ENCODE results near the gene AJAP1. TPM values are rescaled to one million over a fixed set of nuclear protein-coding genes. Genes with fewer than 3 reads are reported as not detected.

The AJAP1 gene
- total and polyA plus RNA-seq, 12 donors, result 0.02 to 0.94 (median 0.09) TPM; not detected in 3

GRCh38 chr1:4724001-4724400 lies 69.6 kb downstream of the AJAP1 start:
- Histone ChIP-seq H3K4me3 (no peak overlapping the region), H3K9me3 (no peaks in the 10 kb centered on the region), H3K4me1 (no peaks in the 10 kb centered on the region), H3K27me3 (peaks cover 0 to 28% (median 16%) of the 10 kb centered on the region in 7 donors), H3K27ac (no peak overlapping the region), H3K36me3 (no peaks in the 10 kb centered on the region)
- DNase-seq, result no peak
- intact Hi-C loops (cut with DNase I), result no loop called here
- no peak for ATAC-seq
- 89 to 93% methylated on average over 12 of the region's 12 CpGs for WGBS, 2 donors
- TF ChIP-seq, protein P1, sequence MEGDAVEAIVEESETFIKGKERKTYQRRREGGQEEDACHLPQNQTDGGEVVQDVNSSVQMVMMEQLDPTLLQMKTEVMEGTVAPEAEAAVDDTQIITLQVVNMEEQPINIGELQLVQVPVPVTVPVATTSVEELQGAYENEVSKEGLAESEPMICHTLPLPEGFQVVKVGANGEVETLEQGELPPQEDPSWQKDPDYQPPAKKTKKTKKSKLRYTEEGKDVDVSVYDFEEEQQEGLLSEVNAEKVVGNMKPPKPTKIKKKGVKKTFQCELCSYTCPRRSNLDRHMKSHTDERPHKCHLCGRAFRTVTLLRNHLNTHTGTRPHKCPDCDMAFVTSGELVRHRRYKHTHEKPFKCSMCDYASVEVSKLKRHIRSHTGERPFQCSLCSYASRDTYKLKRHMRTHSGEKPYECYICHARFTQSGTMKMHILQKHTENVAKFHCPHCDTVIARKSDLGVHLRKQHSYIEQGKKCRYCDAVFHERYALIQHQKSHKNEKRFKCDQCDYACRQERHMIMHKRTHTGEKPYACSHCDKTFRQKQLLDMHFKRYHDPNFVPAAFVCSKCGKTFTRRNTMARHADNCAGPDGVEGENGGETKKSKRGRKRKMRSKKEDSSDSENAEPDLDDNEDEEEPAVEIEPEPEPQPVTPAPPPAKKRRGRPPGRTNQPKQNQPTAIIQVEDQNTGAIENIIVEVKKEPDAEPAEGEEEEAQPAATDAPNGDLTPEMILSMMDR (IDR thresholded peaks at IDR 0.05), result no peak

GRCh38 chr1:4724695-4725250 lies 70.4 kb downstream of the AJAP1 start:
- 81% methylated on average over 8 of the region's 8 CpGs for WGBS, 2 donors
- Histone ChIP-seq H3K4me1 (no peaks in the 10 kb centered on the region), H3K27me3 (peaks cover 0 to 28% (median 16%) of the 10 kb centered on the region in 7 donors), H3K27ac (no peak overlapping the region), H3K9me3 (no peaks in the 10 kb centered on the region), H3K4me3 (no peak overlapping the region), H3K36me3 (no peaks in the 10 kb centered on the region)
- ATAC-seq (no peak), DNase-seq (no peak)
- TF ChIP-seq, protein P1 (IDR thresholded peaks at IDR 0.05), result no peak
- intact Hi-C loops (cut with DNase I), result no loop called here

DNA sequence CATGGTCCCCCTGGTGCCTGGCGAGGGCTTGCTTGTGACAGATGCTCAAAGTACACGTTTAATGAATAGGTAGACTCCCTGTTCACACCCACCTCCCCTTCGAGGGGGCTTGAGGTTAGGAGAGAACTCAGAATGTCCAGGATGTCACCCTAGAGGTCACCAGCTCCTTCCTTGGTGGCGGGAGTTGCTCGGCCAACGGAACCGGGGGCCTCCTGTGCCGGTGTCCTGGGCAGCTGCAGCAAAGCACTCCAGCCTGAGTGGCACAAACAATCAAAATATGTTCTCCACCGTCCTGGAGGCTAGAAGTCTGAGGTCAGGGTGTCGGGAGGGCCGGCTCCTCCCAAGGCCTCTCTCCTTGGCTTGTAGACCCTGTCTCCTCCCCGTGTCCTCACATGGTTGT lies 71.0 kb downstream of the AJAP1 start:
- no peak overlapping the region for H3K4me3 ChIP-seq
- 80 to 81% methylated on average over 12 of the region's 12 CpGs for WGBS, 2 donors
- no peak for DNase-seq
- intact Hi-C loops (cut with DNase I), result no loop called here
- no peak overlapping the region for H3K27ac ChIP-seq
- H3K4me1 ChIP-seq, result no peaks in the 10 kb centered on the region
- TF ChIP-seq, protein P1 (IDR thresholded peaks at IDR 0.05), result no peak
- H3K9me3 ChIP-seq, result no peaks in the 10 kb centered on the region
- peaks cover 0 to 28% (median 16%) of the 10 kb centered on the region in 7 donors for H3K27me3 ChIP-seq
- ATAC-seq, result no peak
- H3K36me3 ChIP-seq, result no peaks in the 10 kb centered on the region

GRCh38 chr1:4726620-4727341 lies 72.4 kb downstream of the AJAP1 start:
- H3K27ac ChIP-seq, result no peak overlapping the region
- intact Hi-C loops (cut with DNase I), result no loop called here
- H3K4me3 ChIP-seq, result no peak overlapping the region
- H3K36me3 ChIP-seq, result no peaks in the 10 kb centered on the region
- no peak for DNase-seq
- TF ChIP-seq, protein P1 (IDR thresholded peaks at IDR 0.05), result no peak
- H3K27me3 ChIP-seq, result peaks cover 0 to 27% (median 13%) of the 10 kb centered on the region in 7 donors
- ATAC-seq, result no peak
- no peaks in the 10 kb centered on the region for H3K4me1 ChIP-seq
- H3K9me3 ChIP-seq, result no peaks in the 10 kb centered on the region
- 63 to 65% methylated on average over 26 of the region's 26 CpGs for WGBS, 2 donors

Data from heart right ventricle (tissue), 16 donors.